ENCODE data around the gene DLEU7. TPM values are rescaled to one million over a fixed set of nuclear protein-coding genes. Genes with fewer than 3 reads are reported as not detected.

The DLEU7 gene
- total RNA-seq, 1 donor, result not detected

DNA sequence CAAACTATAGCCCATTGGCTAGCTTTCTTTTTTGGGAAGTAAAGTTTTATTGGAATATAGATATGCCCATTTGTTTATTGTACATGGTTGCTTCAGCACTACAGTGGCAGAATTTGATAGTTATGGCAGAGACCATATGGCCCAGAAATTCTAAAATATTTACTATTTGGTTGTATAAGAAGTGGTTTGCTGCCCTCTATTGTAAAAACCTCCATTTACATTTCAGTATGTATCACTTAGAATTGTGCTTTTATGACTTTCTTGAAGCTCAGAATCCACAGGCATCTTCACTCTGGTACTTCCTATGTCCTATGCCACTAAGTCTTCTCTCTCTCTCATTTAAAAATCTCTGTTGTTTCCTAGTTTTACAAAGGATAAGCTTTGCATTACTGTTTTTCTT lies 37.7 kb downstream of the DLEU7 start:
- Histone ChIP-seq H3K36me3 (ENCODE audit: insufficient read depth, low read length) (no peaks in the 10 kb centered on the region), H3K4me2 (ENCODE audit: insufficient read depth, low read length) (no peak overlapping the region), H3K4me1 (ENCODE audit: insufficient read depth, low read length) (peaks cover 4% of the 10 kb centered on the region), H3K27ac (ENCODE audit: low read depth, low read length) (no peak overlapping the region), H4K20me1 (ENCODE audit: insufficient read depth, low read length) (no peaks in the 10 kb centered on the region), H2AFZ (ENCODE audit: low read length) (no peak overlapping the region), H3K79me2 (ENCODE audit: insufficient read depth, low read length) (no peaks in the 10 kb centered on the region), H3K4me3 (ENCODE audit: insufficient read depth, low read length) (no peak overlapping the region), H3K9me3 (ENCODE audit: low read depth, low read length) (no peaks in the 10 kb centered on the region), H3K27me3 (ENCODE audit: insufficient read depth, low read length) (no peaks in the 10 kb centered on the region)
- TF ChIP-seq, protein P1, sequence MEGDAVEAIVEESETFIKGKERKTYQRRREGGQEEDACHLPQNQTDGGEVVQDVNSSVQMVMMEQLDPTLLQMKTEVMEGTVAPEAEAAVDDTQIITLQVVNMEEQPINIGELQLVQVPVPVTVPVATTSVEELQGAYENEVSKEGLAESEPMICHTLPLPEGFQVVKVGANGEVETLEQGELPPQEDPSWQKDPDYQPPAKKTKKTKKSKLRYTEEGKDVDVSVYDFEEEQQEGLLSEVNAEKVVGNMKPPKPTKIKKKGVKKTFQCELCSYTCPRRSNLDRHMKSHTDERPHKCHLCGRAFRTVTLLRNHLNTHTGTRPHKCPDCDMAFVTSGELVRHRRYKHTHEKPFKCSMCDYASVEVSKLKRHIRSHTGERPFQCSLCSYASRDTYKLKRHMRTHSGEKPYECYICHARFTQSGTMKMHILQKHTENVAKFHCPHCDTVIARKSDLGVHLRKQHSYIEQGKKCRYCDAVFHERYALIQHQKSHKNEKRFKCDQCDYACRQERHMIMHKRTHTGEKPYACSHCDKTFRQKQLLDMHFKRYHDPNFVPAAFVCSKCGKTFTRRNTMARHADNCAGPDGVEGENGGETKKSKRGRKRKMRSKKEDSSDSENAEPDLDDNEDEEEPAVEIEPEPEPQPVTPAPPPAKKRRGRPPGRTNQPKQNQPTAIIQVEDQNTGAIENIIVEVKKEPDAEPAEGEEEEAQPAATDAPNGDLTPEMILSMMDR (IDR thresholded peaks at IDR 0.05; ENCODE audit: extremely low read depth, low read depth, low read length), result peak; percentile 22
- DNase-seq (ENCODE audit: insufficient read length, low spot score, missing footprints), result peak; percentile 74

DNA sequence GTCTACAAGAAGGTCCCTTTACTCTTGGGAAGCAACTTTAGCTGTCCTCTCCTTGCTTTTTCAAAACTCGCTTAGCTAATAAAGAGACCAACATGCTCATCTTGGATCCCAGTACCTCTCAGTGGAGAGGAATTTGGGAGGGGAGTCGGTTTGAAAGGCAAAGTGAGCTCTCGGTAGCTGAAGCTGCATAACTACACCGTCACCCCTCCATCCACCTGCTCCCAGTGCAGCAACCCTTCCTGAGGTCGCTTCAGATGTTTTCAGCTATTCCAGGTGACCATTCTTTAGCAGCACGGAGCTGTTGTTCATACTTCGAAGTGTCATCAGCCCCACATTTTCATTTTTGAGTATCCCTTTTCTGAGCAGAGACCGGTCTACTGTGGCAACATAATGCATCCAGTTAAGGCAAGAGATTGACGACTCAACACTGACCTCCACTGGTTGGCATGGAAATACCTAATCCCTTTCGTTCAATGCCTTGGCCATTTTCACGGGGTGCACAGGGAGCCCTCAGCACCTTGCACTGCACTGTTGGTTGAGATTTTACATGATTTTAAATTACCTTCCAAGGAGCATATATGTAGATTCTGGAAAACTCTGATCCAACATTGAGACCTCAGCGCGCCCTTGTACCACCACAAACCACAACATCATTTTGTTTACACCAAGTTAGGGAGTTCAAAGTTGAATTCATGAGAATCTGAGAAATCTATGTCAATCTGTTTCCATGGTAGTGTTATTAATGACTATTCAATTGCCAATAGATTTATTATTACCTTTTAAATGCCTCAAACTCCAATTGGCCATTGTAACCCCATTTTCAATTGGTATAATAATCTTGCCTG lies 42.2 kb downstream of the DLEU7 start:
- H3K79me2 ChIP-seq (ENCODE audit: insufficient read depth, low read length), result no peaks in the 10 kb centered on the region
- H3K36me3 ChIP-seq (ENCODE audit: insufficient read depth, low read length), result no peaks in the 10 kb centered on the region
- H3K9me3 ChIP-seq (ENCODE audit: low read depth, low read length), result no peaks in the 10 kb centered on the region
- H3K4me2 ChIP-seq (ENCODE audit: insufficient read depth, low read length), result peak overlapping the region; percentile 61
- H3K27me3 ChIP-seq (ENCODE audit: insufficient read depth, low read length), result no peaks in the 10 kb centered on the region
- H3K4me1 ChIP-seq (ENCODE audit: insufficient read depth, low read length), result peaks cover 41% of the 10 kb centered on the region
- DNase-seq (ENCODE audit: insufficient read length, low spot score, missing footprints), result peak; percentile 77
- H3K4me3 ChIP-seq (ENCODE audit: insufficient read depth, low read length), result peak overlapping the region; percentile 8
- peak overlapping the region; percentile 29 for H2AFZ ChIP-seq (ENCODE audit: low read length)
- TF ChIP-seq, protein P1 (IDR thresholded peaks at IDR 0.05; ENCODE audit: extremely low read depth, low read depth, low read length), result peak; percentile 81
- H4K20me1 ChIP-seq (ENCODE audit: insufficient read depth, low read length), result no peaks in the 10 kb centered on the region
- peak overlapping the region; percentile 56 for H3K27ac ChIP-seq (ENCODE audit: low read depth, low read length)

DNA sequence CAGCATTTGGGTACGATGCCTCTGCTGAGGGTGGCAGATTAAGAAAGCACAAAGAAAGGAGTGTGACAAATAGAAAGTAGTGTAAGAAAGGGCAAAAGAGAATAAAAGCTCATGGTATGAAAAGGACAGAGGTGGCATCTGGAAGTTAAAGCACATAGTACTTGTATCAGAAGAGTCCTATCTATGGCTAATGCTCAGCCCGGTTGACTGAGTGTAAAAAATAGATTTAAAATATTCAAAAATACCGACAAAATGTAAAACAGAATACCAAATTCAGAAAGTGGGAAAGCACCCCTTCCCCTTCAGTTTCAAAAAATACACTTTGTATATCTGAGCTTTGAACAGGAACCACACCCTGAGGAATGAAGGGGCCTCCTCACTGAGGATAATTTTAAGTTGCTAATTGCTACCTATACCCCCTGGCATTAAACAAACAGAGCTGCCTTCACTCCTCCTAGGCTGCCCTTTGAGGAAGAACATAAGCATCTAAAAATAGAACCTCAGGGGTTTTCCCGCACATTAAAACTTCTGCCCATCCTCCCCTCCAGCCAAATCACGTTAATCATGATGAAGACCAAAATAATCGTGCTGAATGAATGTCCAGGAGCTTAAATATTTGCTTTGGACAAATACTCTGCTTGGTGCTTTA lies 43.3 kb downstream of the DLEU7 start:
- peak overlapping the region; percentile 29 for H2AFZ ChIP-seq (ENCODE audit: low read length)
- no peaks in the 10 kb centered on the region for H4K20me1 ChIP-seq (ENCODE audit: insufficient read depth, low read length)

More for the DNA sequence above, 43.3 kb downstream of the DLEU7 start:
- Histone ChIP-seq H3K9me3 (ENCODE audit: low read depth, low read length) (no peaks in the 10 kb centered on the region), H3K79me2 (ENCODE audit: insufficient read depth, low read length) (no peaks in the 10 kb centered on the region), H3K27ac (ENCODE audit: low read depth, low read length) (peak overlapping the region; percentile 56), H3K4me1 (ENCODE audit: insufficient read depth, low read length) (peaks cover 41% of the 10 kb centered on the region), H3K27me3 (ENCODE audit: insufficient read depth, low read length) (no peaks in the 10 kb centered on the region), H3K4me3 (ENCODE audit: insufficient read depth, low read length) (no peak overlapping the region), H3K36me3 (ENCODE audit: insufficient read depth, low read length) (no peaks in the 10 kb centered on the region), H3K4me2 (ENCODE audit: insufficient read depth, low read length) (no peak overlapping the region)
- TF ChIP-seq, protein P1 (IDR thresholded peaks at IDR 0.05; ENCODE audit: extremely low read depth, low read depth, low read length), result no peak
- no peak for DNase-seq (ENCODE audit: insufficient read length, low spot score, missing footprints)

All from osteoblast (primary cell).